ENCODE measurements around the gene COMMD10. TPM values are rescaled to one million over a fixed set of nuclear protein-coding genes. Genes with fewer than 3 reads are reported as not detected.

The COMMD10 gene
- total and polyA plus RNA-seq, 2 of the 4 experiments (the other 2 are of a cell fraction) = 12.8 to 20.4 TPM

DNA sequence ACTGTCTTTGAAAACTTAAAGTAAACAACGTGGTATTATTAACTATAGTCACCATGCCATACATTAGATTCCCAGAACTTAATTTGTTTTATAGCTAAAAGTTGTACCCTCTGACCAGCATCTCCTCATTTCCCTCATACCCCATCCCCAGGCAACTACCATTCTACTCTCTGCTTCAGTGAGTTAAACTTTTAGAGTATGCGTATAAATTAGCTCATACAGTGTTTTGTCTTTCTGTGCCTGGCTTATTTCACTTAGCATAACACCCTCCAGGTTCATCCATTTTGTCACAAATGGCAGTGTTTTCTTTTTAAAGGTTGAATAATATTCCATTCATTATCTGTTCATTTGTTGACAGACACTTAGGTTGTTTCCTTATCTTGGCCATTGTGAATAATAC is 14.2 kb downstream of the COMMD10 start:
- DNase-seq (no peak), ATAC-seq (ENCODE audit: low read depth) (no peak)
- H2BK15ac ChIP-seq (ENCODE audit: low read depth, low read length) = no peak overlapping the region
- BruUV-seq (replicated peaks) = no TSS peak
- H3K4me2 ChIP-seq (ENCODE audit: low read depth, low read length) = no peak overlapping the region
- no peak overlapping the region for H2BK120ac ChIP-seq (ENCODE audit: low read depth, low read length)
- no peak overlapping the region for H4K91ac ChIP-seq (ENCODE audit: insufficient read depth, low read depth, low read length)
- no peaks in the 10 kb centered on the region for H3K4me1 ChIP-seq (ENCODE audit: control insufficient read depth, insufficient read depth, low read length)
- H3K56ac ChIP-seq (ENCODE audit: extremely low read depth, insufficient read depth, low read length) = no peak overlapping the region
- no peak overlapping the region for H2AFZ ChIP-seq (replicated peaks; ENCODE audit: low read length, poor library complexity)
- intact Hi-C loops (cut with micrococcal nuclease) = no loop called here
- ChIA-PET CTCF (no interaction called here), POLR2A (ENCODE audit: unreplicated experiment) (no interaction called here)
- H2AK5ac ChIP-seq (ENCODE audit: low read depth, low read length) = no peak overlapping the region
- no peaks in the 10 kb centered on the region for H3K79me1 ChIP-seq (ENCODE audit: low read depth in 1 of 2, low read length in 2 of 2)
- H3K4me3 ChIP-seq (ENCODE audit: insufficient read depth, low read depth, low read length) = no peak overlapping the region
- no peak overlapping the region for H3K14ac ChIP-seq (replicated peaks; ENCODE audit: low read depth, low read length)
- H3K36me3 ChIP-seq (ENCODE audit: control insufficient read depth, insufficient read depth, low read length) = 0 out of 2 replicates have a peak, but pooled peaks cover 1% of the 10 kb centered on the region
- no peaks in the 10 kb centered on the region for H3K27me3 ChIP-seq (ENCODE audit: control insufficient read depth, insufficient read depth, low read length)
- TF ChIP-seq RAD21 (IDR thresholded peaks at IDR 0.05; ENCODE audit: low read length) (no peak), POLR2A (IDR thresholded peaks at IDR 0.05; ENCODE audit: low read depth, low read length) (no peak), SMC3 (IDR thresholded peaks at IDR 0.05; ENCODE audit: low read depth, low read length) (no peak), FOS (IDR thresholded peaks at IDR 0.05; ENCODE audit: low read depth, low read length) (no peak), RCOR1 (IDR thresholded peaks at IDR 0.05; ENCODE audit: insufficient replicate concordance, low read length) (no peak), BHLHE40 (IDR thresholded peaks at IDR 0.05; ENCODE audit: low read depth, low read length) (no peak), RFX5 (IDR thresholded peaks at IDR 0.05; ENCODE audit: low read depth, low read length) (no peak), CEBPB (IDR thresholded peaks at IDR 0.05; ENCODE audit: low read depth, low read length) (no peak), MAFK (IDR thresholded peaks at IDR 0.05; ENCODE audit: low read depth, low read length) (no peak), CHD1 (IDR thresholded peaks at IDR 0.05; ENCODE audit: low read depth, low read length) (no peak), MAZ (IDR thresholded peaks at IDR 0.05; ENCODE audit: borderline replicate concordance, low read depth, low read length) (no peak), MXI1 (IDR thresholded peaks at IDR 0.05; ENCODE audit: borderline replicate concordance, low read depth, low read length) (no peak), NFE2L2 (IDR thresholded peaks at IDR 0.05; ENCODE audit: low read depth, low read length) (no peak)
- TF ChIP-seq, protein P1, sequence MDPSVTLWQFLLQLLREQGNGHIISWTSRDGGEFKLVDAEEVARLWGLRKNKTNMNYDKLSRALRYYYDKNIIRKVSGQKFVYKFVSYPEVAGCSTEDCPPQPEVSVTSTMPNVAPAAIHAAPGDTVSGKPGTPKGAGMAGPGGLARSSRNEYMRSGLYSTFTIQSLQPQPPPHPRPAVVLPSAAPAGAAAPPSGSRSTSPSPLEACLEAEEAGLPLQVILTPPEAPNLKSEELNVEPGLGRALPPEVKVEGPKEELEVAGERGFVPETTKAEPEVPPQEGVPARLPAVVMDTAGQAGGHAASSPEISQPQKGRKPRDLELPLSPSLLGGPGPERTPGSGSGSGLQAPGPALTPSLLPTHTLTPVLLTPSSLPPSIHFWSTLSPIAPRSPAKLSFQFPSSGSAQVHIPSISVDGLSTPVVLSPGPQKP (IDR thresholded peaks at IDR 0.05; ENCODE audit: borderline replicate concordance, low read depth, low read length) = no peak
- TF ChIP-seq, protein P2, sequence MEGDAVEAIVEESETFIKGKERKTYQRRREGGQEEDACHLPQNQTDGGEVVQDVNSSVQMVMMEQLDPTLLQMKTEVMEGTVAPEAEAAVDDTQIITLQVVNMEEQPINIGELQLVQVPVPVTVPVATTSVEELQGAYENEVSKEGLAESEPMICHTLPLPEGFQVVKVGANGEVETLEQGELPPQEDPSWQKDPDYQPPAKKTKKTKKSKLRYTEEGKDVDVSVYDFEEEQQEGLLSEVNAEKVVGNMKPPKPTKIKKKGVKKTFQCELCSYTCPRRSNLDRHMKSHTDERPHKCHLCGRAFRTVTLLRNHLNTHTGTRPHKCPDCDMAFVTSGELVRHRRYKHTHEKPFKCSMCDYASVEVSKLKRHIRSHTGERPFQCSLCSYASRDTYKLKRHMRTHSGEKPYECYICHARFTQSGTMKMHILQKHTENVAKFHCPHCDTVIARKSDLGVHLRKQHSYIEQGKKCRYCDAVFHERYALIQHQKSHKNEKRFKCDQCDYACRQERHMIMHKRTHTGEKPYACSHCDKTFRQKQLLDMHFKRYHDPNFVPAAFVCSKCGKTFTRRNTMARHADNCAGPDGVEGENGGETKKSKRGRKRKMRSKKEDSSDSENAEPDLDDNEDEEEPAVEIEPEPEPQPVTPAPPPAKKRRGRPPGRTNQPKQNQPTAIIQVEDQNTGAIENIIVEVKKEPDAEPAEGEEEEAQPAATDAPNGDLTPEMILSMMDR (conservative IDR thresholded peaks at IDR 0.05; ENCODE audit: low read depth, low read length) = no peak
- TF ChIP-seq, protein P3, sequence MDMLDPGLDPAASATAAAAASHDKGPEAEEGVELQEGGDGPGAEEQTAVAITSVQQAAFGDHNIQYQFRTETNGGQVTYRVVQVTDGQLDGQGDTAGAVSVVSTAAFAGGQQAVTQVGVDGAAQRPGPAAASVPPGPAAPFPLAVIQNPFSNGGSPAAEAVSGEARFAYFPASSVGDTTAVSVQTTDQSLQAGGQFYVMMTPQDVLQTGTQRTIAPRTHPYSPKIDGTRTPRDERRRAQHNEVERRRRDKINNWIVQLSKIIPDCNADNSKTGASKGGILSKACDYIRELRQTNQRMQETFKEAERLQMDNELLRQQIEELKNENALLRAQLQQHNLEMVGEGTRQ (IDR thresholded peaks at IDR 0.05; ENCODE audit: low read depth, low read length) = no peak
- H4K8ac ChIP-seq (ENCODE audit: low read depth in 2 of 2, low read length in 2 of 2) = no peak overlapping the region
- H4K20me1 ChIP-seq (ENCODE audit: insufficient read depth, low read length) = no peaks in the 10 kb centered on the region
- no peaks in the 10 kb centered on the region for H3K9me1 ChIP-seq (ENCODE audit: insufficient read depth, low read length)
- no peaks in the 10 kb centered on the region for H3K9me3 ChIP-seq (ENCODE audit: control insufficient read depth, insufficient read depth, low read length)
- H3K23ac ChIP-seq (ENCODE audit: low read depth, low read length) = no peak overlapping the region
- H3K18ac ChIP-seq (ENCODE audit: low read depth, low read length) = no peak overlapping the region
- in situ Hi-C loops (cut with MboI; ENCODE audit: low sequenced_read_pairs) = no loop called here
- no peak overlapping the region for H3K4ac ChIP-seq (ENCODE audit: low read depth, low read length)
- H3K27ac ChIP-seq (ENCODE audit: insufficient read depth, low read length) = no peak overlapping the region
- no peak overlapping the region for H2AK9ac ChIP-seq (replicated peaks; ENCODE audit: low read depth, low read length, poor library complexity)
- dilution Hi-C loops (cut with HindIII; ENCODE audit: low sequenced_read_pairs, unreplicated experiment) = no loop called here
- H2BK20ac ChIP-seq (ENCODE audit: low read depth, low read length) = no peak overlapping the region
- H2BK5ac ChIP-seq (ENCODE audit: low read depth, low read length, poor library complexity, severe bottlenecking) = no peak overlapping the region
- no CpG with 5 or more reads among the region's 2 CpGs for WGBS, 2 experiments (ENCODE audit: extremely low coverage in 2 of 2, insufficient read length in 1 of 2)
- no peak overlapping the region for H4K5ac ChIP-seq (ENCODE audit: low read depth, low read length)
- no peak overlapping the region for H3K9ac ChIP-seq (ENCODE audit: low read depth, low read length)

All from IMR-90 (cell line).